DND-41 (cell line): ENCODE data around the gene PIF1.

Experiments used
- EZH2 ChIP-seq: IDR thresholded peaks from 3 replicates; pipeline ENCODE4 v1.6.1; 2012; ENCODE audit warnings: borderline replicate concordance, low read depth, mild to moderate bottlenecking, moderate library complexity, low read length, inconsistent platforms; ENCODE audit not compliant: severe bottlenecking
- TF ChIP-seq, protein P1 (sequence below): IDR thresholded peaks from 2 replicates; pipeline ENCODE4 v1.5.1; 2012; ENCODE audit warnings: borderline replicate concordance, low read length, moderate library complexity, mild to moderate bottlenecking; ENCODE audit not compliant: poor library complexity, severe bottlenecking; ENCODE audit errors: extremely low read depth

DNA sequence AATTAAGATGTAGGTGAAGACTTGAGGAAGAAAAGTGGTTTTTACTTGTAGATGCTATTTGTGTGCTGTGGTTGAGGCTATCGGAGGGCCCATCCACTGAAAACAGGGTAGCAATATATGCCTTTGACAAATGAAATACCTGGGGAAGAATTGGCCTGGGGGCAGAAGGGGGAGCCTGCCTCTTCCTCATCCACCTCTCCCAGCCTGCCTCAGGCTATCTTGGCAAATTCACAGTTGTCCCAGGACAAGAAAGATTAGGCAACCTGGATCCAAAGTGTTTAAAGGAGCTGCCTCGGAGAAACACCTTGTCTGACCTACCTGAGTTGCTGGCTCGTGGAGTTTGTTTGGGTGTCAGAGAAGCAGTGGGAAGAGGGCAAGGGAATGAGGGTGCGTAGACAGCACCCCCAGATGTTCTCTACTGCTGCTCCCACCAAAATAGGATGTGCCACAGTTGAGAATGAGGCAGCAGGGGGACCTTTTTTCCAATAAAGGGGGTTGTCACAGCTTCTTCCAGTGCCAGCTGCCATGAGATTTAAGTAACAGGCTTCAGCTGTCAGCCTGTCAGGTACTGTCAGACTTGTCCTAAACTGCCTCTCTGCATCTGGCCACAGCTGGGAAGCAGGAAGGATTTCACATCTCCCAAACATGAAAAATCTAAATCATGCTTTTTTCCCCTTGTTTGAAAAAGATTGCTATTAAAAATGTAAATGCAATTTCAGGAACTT lies 25.5 kb upstream of the PIF1 start:
- TF ChIP-seq, protein P1, sequence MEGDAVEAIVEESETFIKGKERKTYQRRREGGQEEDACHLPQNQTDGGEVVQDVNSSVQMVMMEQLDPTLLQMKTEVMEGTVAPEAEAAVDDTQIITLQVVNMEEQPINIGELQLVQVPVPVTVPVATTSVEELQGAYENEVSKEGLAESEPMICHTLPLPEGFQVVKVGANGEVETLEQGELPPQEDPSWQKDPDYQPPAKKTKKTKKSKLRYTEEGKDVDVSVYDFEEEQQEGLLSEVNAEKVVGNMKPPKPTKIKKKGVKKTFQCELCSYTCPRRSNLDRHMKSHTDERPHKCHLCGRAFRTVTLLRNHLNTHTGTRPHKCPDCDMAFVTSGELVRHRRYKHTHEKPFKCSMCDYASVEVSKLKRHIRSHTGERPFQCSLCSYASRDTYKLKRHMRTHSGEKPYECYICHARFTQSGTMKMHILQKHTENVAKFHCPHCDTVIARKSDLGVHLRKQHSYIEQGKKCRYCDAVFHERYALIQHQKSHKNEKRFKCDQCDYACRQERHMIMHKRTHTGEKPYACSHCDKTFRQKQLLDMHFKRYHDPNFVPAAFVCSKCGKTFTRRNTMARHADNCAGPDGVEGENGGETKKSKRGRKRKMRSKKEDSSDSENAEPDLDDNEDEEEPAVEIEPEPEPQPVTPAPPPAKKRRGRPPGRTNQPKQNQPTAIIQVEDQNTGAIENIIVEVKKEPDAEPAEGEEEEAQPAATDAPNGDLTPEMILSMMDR: no peak
- no peak for TF ChIP-seq EZH2
